Trophoblast cell (in vitro differentiated cells and primary cell): ENCODE measurements around the gene SCRT2.
"Not testable (repeated sequence)": the region's sequence is repeated elsewhere in the genome, so short reads cannot be mapped to it uniquely, and the experiment has no call there.

ENCODE experiments used
- DNase-seq, 2 donors: peaks; one replicate each; pipeline ENCODE4 v3.0.0-alpha.2; 2016
- H2AFZ ChIP-seq: 2 replicates; pipeline ENCODE4 v1.6.1; 2013; ENCODE audit warnings: low read length, moderate library complexity, mild to moderate bottlenecking; ENCODE audit not compliant: insufficient read depth, poor library complexity
- H2AK5ac ChIP-seq: 2 replicates; pipeline ENCODE4 v1.6.1; 2013; ENCODE audit warnings: mild to moderate bottlenecking, low read length
- H2BK120ac ChIP-seq: 2 replicates; pipeline ENCODE4 v1.6.1; 2013; ENCODE audit warnings: low read length, mild to moderate bottlenecking, moderate library complexity; ENCODE audit not compliant: insufficient read depth, poor library complexity
- H2BK12ac ChIP-seq: 2 replicates; pipeline ENCODE4 v1.6.1; 2013; ENCODE audit warnings: mild to moderate bottlenecking, low read length, moderate library complexity
- H2BK5ac ChIP-seq: 2 replicates; pipeline ENCODE4 v1.6.1; 2013; ENCODE audit warnings: low read length, low read depth, moderate library complexity, mild to moderate bottlenecking; ENCODE audit not compliant: poor library complexity
- H3K14ac ChIP-seq: 2 replicates; pipeline ENCODE4 v1.6.1; 2013; ENCODE audit warnings: mild to moderate bottlenecking, low read length
- H3K18ac ChIP-seq: 2 replicates; pipeline ENCODE4 v1.6.1; 2013; ENCODE audit warnings: mild to moderate bottlenecking, low read length
- H3K23ac ChIP-seq: 2 replicates; pipeline ENCODE4 v1.6.1; 2013; ENCODE audit warnings: low read length
- H3K27ac ChIP-seq: 2 replicates; pipeline ENCODE4 v1.5.1; 2013; ENCODE audit warnings: low read depth, mild to moderate bottlenecking, inconsistent platforms, low read length, moderate library complexity
- H3K27me3 ChIP-seq: 2 replicates; pipeline ENCODE4 v1.6.1; 2013; ENCODE audit warnings: inconsistent platforms, mild to moderate bottlenecking, low read length, moderate library complexity; ENCODE audit not compliant: insufficient read depth
- H3K36me3 ChIP-seq, 2 experiments: 1 replicate in 1 of 2; 2 replicates in 1 of 2; pipeline ENCODE4 v1.6.1; 2013; ENCODE audit warnings: low read length in 2 of 2, mild to moderate bottlenecking in 2 of 2, moderate library complexity in 1 of 2; ENCODE audit not compliant: insufficient read depth in 2 of 2, control insufficient read depth in 1 of 2
- H3K4ac ChIP-seq: 2 replicates; pipeline ENCODE4 v1.6.1; 2013; ENCODE audit warnings: low read depth, mild to moderate bottlenecking, low read length, moderate library complexity
- H3K4me1 ChIP-seq, 2 experiments: 1 replicate in 1 of 2; 2 replicates in 1 of 2; pipeline ENCODE4 v1.6.1; 2013; ENCODE audit warnings: low read length in 2 of 2, mild to moderate bottlenecking in 2 of 2, moderate library complexity in 1 of 2; ENCODE audit not compliant: insufficient read depth in 2 of 2, control insufficient read depth in 1 of 2
- H3K4me2 ChIP-seq: 2 replicates; pipeline ENCODE4 v1.6.1; 2013; ENCODE audit warnings: inconsistent platforms, mild to moderate bottlenecking, low read length, moderate library complexity
- H3K4me3 ChIP-seq: 2 replicates; pipeline ENCODE4 v1.5.1; 2013; ENCODE audit warnings: mild to moderate bottlenecking, low read depth, low read length, inconsistent platforms
- H3K79me1 ChIP-seq: one replicate; pipeline ENCODE4 v1.6.1; 2013; ENCODE audit warnings: low read length
- H3K79me2 ChIP-seq: 2 replicates; pipeline ENCODE4 v1.6.1; 2013; ENCODE audit warnings: low read length, mild to moderate bottlenecking; ENCODE audit not compliant: control insufficient read depth, insufficient read depth, poor library complexity
- H3K9ac ChIP-seq: 2 replicates; pipeline ENCODE4 v1.6.1; 2013; ENCODE audit warnings: mild to moderate bottlenecking, low read length
- H3K9me3 ChIP-seq: 2 replicates; pipeline ENCODE4 v1.6.1; 2013; ENCODE audit warnings: low read depth, mild to moderate bottlenecking, control low read depth, inconsistent platforms, low read length; ENCODE audit not compliant: insufficient read depth
- H4K12ac ChIP-seq: 2 replicates; pipeline ENCODE4 v1.6.1; 2013; ENCODE audit warnings: low read depth, mild to moderate bottlenecking, low read length, moderate library complexity
- H4K8ac ChIP-seq: 2 replicates; pipeline ENCODE4 v1.6.1; 2013; ENCODE audit warnings: low read depth, mild to moderate bottlenecking, low read length, moderate library complexity
- H4K91ac ChIP-seq: one replicate; pipeline ENCODE4 v1.6.1; 2013; ENCODE audit warnings: low read depth, mild to moderate bottlenecking, low read length, moderate library complexity
- WGBS: extraction: QIAGEN DNeasy Blood & Tissue Kit; methylation state at CpG from one replicate; pipeline ENCODE4 v1.1.7; 2013; ENCODE audit warnings: missing lambda C conversion rate; ENCODE audit not compliant: insufficient read length, insufficient coverage; ENCODE audit errors: extremely low coverage; 5-methylcytosine and 5-hydroxymethylcytosine counted together

The SCRT2 gene

DNA sequence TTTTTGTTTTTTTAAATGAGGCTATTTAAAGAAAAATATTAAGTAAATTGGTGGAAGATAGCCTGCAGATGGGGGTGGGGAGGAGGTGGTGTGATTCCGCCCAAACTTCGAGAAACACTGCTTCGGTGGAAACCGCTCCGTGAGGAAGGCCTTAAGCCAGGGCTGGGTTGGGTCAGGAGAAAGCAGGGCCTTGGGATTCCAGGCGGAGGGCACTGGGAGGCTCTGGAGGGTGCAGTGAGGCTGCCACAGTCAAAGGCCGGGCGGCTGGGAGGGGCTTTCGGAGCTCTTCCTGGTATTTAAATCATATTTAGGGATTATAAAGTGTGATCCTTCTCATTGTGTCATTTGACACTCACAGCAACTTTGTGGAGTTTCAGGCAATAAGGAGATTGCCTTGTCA lies 22.2 kb upstream of the SCRT2 start:
- no peak overlapping the region for H2BK5ac ChIP-seq
- H3K4ac ChIP-seq = no peak overlapping the region
- H3K14ac ChIP-seq = no peak overlapping the region
- no peaks in the 10 kb centered on the region for H3K79me1 ChIP-seq
- H3K27ac ChIP-seq = no peak overlapping the region
- DNase-seq = no peak
- H3K18ac ChIP-seq = no peak overlapping the region
- no peak overlapping the region for H2BK12ac ChIP-seq
- no peaks in the 10 kb centered on the region for H3K36me3 ChIP-seq
- H3K4me3 ChIP-seq = no peak overlapping the region
- no peak overlapping the region for H3K23ac ChIP-seq
- H3K27me3 ChIP-seq = no peaks in the 10 kb centered on the region
- no peak overlapping the region for H2BK120ac ChIP-seq
- H3K4me2 ChIP-seq = no peak overlapping the region
- H3K4me1 ChIP-seq = no peaks in the 10 kb centered on the region
- H2AK5ac ChIP-seq = no peak overlapping the region
- H2AFZ ChIP-seq = no peak overlapping the region
- no peaks in the 10 kb centered on the region for H3K79me2 ChIP-seq
- no peak overlapping the region for H4K8ac ChIP-seq
- H3K9me3 ChIP-seq = no peaks in the 10 kb centered on the region
- H4K91ac ChIP-seq = no peak overlapping the region
- no peak overlapping the region for H3K9ac ChIP-seq
- no CpG with 5 or more reads among the region's 9 CpGs for WGBS
- H4K12ac ChIP-seq = no peak overlapping the region

DNA sequence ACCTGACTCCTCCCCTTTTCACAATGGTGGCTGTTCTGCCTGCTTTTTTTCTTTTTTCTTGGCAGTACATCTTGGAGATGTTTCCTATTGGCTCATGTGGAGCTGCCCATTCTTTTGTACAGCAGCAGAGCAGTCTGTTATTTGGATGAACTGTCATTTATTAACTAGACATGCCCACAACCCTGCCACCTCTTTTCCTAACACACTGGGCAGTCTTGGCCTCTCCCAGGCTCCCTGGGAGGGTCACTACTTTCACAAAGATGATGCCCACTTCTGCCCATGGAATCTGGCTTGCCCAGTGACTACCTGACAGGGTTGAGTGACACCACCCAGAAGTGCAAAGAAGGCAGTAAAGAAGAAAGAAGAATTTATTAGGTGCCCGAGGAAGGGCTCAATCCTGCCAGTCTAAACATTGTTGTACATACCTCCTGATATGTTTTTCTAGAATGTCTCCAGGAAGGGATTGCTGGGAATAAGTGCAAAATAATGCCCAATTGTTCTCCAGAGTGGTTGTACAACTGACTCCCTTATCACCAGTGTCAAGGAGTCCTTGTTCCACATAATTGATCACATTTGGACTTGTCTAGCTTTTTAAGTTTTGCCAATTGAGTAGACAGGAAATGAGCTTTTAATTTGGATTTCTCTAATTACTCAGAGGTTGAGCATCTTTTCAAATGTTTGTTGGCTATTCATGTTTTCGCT lies 19.7 kb upstream of the SCRT2 start:
- H3K4me1 ChIP-seq = no peaks in the 10 kb centered on the region
- no peak overlapping the region for H4K8ac ChIP-seq
- H2AFZ ChIP-seq = no peak overlapping the region
- no peaks in the 10 kb centered on the region for H3K9me3 ChIP-seq
- no peaks in the 10 kb centered on the region for H3K36me3 ChIP-seq
- no peak overlapping the region for H2BK5ac ChIP-seq
- no peak overlapping the region for H2BK120ac ChIP-seq
- no peak overlapping the region for H2AK5ac ChIP-seq
- H3K23ac ChIP-seq = no peak overlapping the region
- H2BK12ac ChIP-seq = no peak overlapping the region
- no peaks in the 10 kb centered on the region for H3K79me2 ChIP-seq
- WGBS = no CpG with 5 or more reads among the region's 2 CpGs
- no peak overlapping the region for H4K12ac ChIP-seq
- H3K14ac ChIP-seq = no peak overlapping the region
- no peak overlapping the region for H3K4ac ChIP-seq
- no peaks in the 10 kb centered on the region for H3K79me1 ChIP-seq
- no peak overlapping the region for H3K18ac ChIP-seq
- H3K4me3 ChIP-seq = no peak overlapping the region
- H4K91ac ChIP-seq = no peak overlapping the region
- H3K4me2 ChIP-seq = no peak overlapping the region
- H3K27ac ChIP-seq = no peak overlapping the region
- no peak for DNase-seq
- H3K9ac ChIP-seq = no peak overlapping the region
- no peaks in the 10 kb centered on the region for H3K27me3 ChIP-seq

DNA sequence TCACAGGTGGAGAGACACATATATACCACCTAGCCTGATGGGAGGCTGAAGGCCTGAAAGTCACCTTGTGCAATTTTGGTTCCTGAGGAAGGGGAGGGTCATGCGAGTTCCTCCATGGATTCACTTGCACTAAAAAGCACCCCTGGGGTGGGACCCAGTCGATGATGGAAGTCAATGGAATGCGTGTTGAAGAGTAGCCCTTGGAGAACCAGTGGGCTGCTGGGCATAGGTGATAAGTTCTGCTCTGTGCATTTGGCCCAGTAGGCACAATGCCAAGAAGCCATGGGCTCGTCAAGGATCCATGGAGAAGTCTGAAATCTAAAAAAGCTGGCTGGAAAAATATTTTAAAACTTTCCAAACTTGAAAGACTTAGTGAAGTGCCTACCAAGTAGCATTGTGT lies 18.9 kb upstream of the SCRT2 start:
- no peaks in the 10 kb centered on the region for H3K36me3 ChIP-seq
- no peaks in the 10 kb centered on the region for H3K79me2 ChIP-seq
- no peaks in the 10 kb centered on the region for H3K79me1 ChIP-seq
- no CpG with 5 or more reads among the region's 4 CpGs for WGBS
- H4K12ac ChIP-seq = no peak overlapping the region
- no peak overlapping the region for H2AFZ ChIP-seq
- no peak overlapping the region for H4K8ac ChIP-seq
- no peak overlapping the region for H3K18ac ChIP-seq
- no peak overlapping the region for H3K4me2 ChIP-seq
- no peaks in the 10 kb centered on the region for H3K4me1 ChIP-seq
- no peak overlapping the region for H3K4ac ChIP-seq
- H3K9me3 ChIP-seq = no peaks in the 10 kb centered on the region
- no peak overlapping the region for H3K14ac ChIP-seq
- H3K27ac ChIP-seq = no peak overlapping the region
- H3K27me3 ChIP-seq = no peaks in the 10 kb centered on the region
- H2BK12ac ChIP-seq = no peak overlapping the region
- H3K4me3 ChIP-seq = peak overlapping the region; percentile 29
- H2BK120ac ChIP-seq = no peak overlapping the region
- no peak overlapping the region for H3K9ac ChIP-seq
- H3K23ac ChIP-seq = no peak overlapping the region
- H4K91ac ChIP-seq = no peak overlapping the region
- H2AK5ac ChIP-seq = no peak overlapping the region
- no peak overlapping the region for H2BK5ac ChIP-seq
- no peak for DNase-seq

DNA sequence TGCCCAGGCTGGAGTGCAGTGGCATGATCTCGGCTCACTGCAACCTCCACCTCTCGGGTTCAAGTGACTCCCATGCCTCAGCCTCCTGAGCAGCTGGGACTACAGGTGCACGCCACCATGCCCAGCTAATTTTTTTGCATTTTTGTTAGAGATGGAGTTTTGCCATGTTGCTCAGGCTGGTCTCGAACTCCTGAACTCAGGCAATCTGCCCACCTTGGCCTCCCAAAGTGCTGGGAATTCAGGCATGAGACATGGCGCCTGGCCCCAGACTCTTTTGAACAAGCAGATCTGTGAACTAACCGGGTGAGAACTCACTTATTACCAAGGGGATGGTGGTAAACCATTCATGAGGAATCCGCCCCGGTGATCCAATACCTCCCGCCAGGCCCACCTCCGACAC lies 18.2 kb upstream of the SCRT2 start:
- not testable (repeated sequence) for H4K91ac ChIP-seq, H2AK5ac ChIP-seq, H2BK5ac ChIP-seq, H4K12ac ChIP-seq, H3K14ac ChIP-seq, H3K79me2 ChIP-seq, H3K4ac ChIP-seq, H3K4me1 ChIP-seq, H3K4me3 ChIP-seq, H2BK120ac ChIP-seq, H3K23ac ChIP-seq, H3K79me1 ChIP-seq, H3K27ac ChIP-seq, H3K36me3 ChIP-seq, H3K27me3 ChIP-seq, H3K18ac ChIP-seq, H2AFZ ChIP-seq, H3K9ac ChIP-seq, H3K9me3 ChIP-seq, DNase-seq, H4K8ac ChIP-seq, H3K4me2 ChIP-seq, H2BK12ac ChIP-seq
- WGBS = no CpG with 5 or more reads among the region's 10 CpGs
